Measurements from ENCODE around the gene TSFM.

The TSFM gene

GRCh38 chr12:57838594-57839302 lies 56.2 kb downstream of the TSFM start:
- no peak for TF ChIP-seq CTCF (IDR thresholded peaks at IDR 0.05; ENCODE audit: insufficient read depth, low read length, poor library complexity, severe bottlenecking)
- DNase-seq (ENCODE audit: extremely low read depth, insufficient read length) = peak; percentile 44
- H3K36me3 ChIP-seq (ENCODE audit: control insufficient read depth, insufficient read depth, low read length) = no peaks in the 10 kb centered on the region
- H3K27me3 ChIP-seq (replicated peaks; ENCODE audit: control insufficient read depth, insufficient read depth, low read length) = no peaks in the 10 kb centered on the region
- peak overlapping the region; percentile 26 for H3K4me3 ChIP-seq (replicated peaks; ENCODE audit: low read depth, low read length)

DNA sequence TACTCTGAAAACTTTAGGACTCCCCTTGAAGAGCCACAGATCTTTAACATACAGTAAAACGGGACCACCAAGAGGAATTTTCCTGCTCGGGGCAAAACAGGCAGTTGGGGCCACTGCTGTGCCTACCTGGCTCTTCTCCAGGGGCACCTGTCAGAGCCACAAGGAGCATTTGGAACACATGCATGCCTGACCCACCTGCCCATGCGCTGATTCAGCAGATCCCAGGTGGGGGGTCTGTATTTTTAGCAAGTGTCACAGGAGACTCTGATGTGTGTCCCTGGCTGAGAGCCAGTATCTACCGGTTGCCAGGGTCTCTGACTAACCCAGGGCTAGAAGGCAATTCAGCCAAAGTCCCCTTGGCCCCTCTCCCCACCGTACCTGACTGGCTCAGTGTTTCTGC lies 57.4 kb downstream of the TSFM start:
- TF ChIP-seq CTCF (IDR thresholded peaks at IDR 0.05; ENCODE audit: insufficient read depth, low read length, poor library complexity, severe bottlenecking) = no peak
- Histone ChIP-seq H3K36me3 (ENCODE audit: control insufficient read depth, insufficient read depth, low read length) (no peaks in the 10 kb centered on the region), H3K27me3 (replicated peaks; ENCODE audit: control insufficient read depth, insufficient read depth, low read length) (no peaks in the 10 kb centered on the region), H3K4me3 (replicated peaks; ENCODE audit: low read depth, low read length) (no peak overlapping the region)
- DNase-seq (ENCODE audit: extremely low read depth, insufficient read length) = no peak

DNA sequence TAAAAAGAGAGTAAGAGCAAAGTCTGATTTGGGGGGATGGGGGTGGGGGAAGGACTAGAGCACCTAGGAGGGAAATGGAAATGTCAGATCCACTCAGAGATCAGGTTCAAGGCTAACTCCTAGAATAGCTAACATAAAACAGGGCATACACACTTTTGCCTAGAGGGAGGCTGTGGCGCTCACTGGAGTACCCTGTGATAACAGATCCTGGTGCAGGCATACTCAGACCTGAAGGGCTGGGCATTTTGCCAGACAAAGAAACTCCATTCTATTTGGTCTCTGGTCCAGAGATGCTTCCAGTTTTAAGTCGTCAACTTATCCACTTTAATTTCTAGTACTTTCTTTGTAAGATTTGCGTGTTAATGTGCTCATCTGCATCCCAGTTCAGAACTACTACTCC lies 58.1 kb downstream of the TSFM start:
- Histone ChIP-seq H3K27me3 (replicated peaks; ENCODE audit: control insufficient read depth, insufficient read depth, low read length) (no peaks in the 10 kb centered on the region), H3K4me3 (replicated peaks; ENCODE audit: low read depth, low read length) (no peak overlapping the region), H3K36me3 (ENCODE audit: control insufficient read depth, insufficient read depth, low read length) (no peaks in the 10 kb centered on the region)
- TF ChIP-seq CTCF (IDR thresholded peaks at IDR 0.05; ENCODE audit: insufficient read depth, low read length, poor library complexity, severe bottlenecking) = no peak
- no peak for DNase-seq (ENCODE audit: extremely low read depth, insufficient read length)

DNA sequence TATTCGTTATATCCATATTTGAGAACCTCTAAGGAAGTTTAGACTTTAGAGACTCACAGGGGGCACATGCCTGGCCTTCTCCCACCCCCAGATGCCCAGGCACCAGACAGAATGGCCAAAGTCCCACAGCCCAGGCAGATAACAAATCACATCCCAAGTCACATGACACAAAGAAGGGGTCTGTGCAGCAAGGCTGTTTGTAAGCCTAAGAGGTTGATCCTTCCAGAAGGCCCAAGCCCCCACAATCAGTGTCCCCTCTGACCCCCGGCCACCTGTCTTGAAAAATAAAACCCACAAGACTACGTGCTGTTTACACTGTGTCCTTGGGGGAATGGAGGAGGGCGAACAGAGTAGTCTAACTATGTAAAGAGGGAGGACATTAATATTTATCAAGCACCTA lies 58.9 kb downstream of the TSFM start:
- Histone ChIP-seq H3K36me3 (ENCODE audit: control insufficient read depth, insufficient read depth, low read length) (no peaks in the 10 kb centered on the region), H3K4me3 (replicated peaks; ENCODE audit: low read depth, low read length) (no peak overlapping the region), H3K27me3 (replicated peaks; ENCODE audit: control insufficient read depth, insufficient read depth, low read length) (no peaks in the 10 kb centered on the region)
- DNase-seq (ENCODE audit: extremely low read depth, insufficient read length) = no peak
- no peak for TF ChIP-seq CTCF (IDR thresholded peaks at IDR 0.05; ENCODE audit: insufficient read depth, low read length, poor library complexity, severe bottlenecking)

GRCh38 chr12:57842342-57843294 lies 60.0 kb downstream of the TSFM start:
- no peak for TF ChIP-seq CTCF (IDR thresholded peaks at IDR 0.05; ENCODE audit: insufficient read depth, low read length, poor library complexity, severe bottlenecking)
- no peak for DNase-seq (ENCODE audit: extremely low read depth, insufficient read length)
- Histone ChIP-seq H3K36me3 (ENCODE audit: control insufficient read depth, insufficient read depth, low read length) (no peaks in the 10 kb centered on the region), H3K27me3 (replicated peaks; ENCODE audit: control insufficient read depth, insufficient read depth, low read length) (no peaks in the 10 kb centered on the region), H3K4me3 (replicated peaks; ENCODE audit: low read depth, low read length) (peak overlapping the region; percentile 91)
